GM12878 (cell line): ENCODE measurements around the gene WDR48. TPM values are rescaled to one million over a fixed set of nuclear protein-coding genes. Genes with fewer than 3 reads are reported as not detected.

Experiments
- ATAC-seq: fragments of 200-7000 bp; cut with Tn5 transposase; 3 replicates; pipeline ENCODE4 v1.9.1; 2020; ENCODE audit warnings: mild to moderate bottlenecking, moderate library complexity
- BruUV-seq: library from RNA; stranded (reverse); fragments of 400-500 nt; replicated peaks from 2 replicates; lab custom pipeline; 2021; lab: Mats Ljungman, UMichigan
- CTCF ChIA-PET: fragments of 300-600 bp; sonication (Branson Sonifier 250); formaldehyde crosslinking; extraction: SDS; loops from one replicate; lab custom pipeline; 2021; ENCODE audit warnings: inconsistent platforms; lab: Yijun Ruan, JAX
- POLR2A ChIA-PET: fragments of 350-600 bp; formaldehyde crosslinking; extraction: SDS; loops from one replicate; lab custom pipeline; 2021; ENCODE audit warnings: inconsistent platforms; lab: Charles Lee
- RAD21 ChIA-PET: fragments of 300-600 bp; sonication (Branson Sonifier 250); formaldehyde crosslinking; loops from one replicate; lab custom pipeline; 2023; ENCODE audit warnings: antibody characterized with exemption; ENCODE audit not compliant: unreplicated experiment; lab: Charles Lee
- SMC1A ChIA-PET: fragments of 300-600 bp; sonication (Branson Sonifier 250); formaldehyde crosslinking; loops from one replicate; lab custom pipeline; 2023; ENCODE audit not compliant: unreplicated experiment, uncharacterized antibody; lab: Charles Lee
- DNase-seq: peaks from one replicate; pipeline ENCODE4 v3.0.0-alpha.2; 2011; ENCODE audit warnings: low read depth, low spot score
- FAIRE-seq: peaks from 3 replicates; lab custom pipeline; 2011; peaks lifted over from hg19 to GRCh38; lab: Jason Lieb, UNC
- H2AFZ ChIP-seq: 2 replicates; pipeline ENCODE4 v1.6.0; 2011; ENCODE audit warnings: low read depth, low read length, control low read depth; ENCODE audit not compliant: control insufficient read depth
- H3K27ac ChIP-seq: 2 replicates; pipeline ENCODE4 v1.5.1; 2011; ENCODE audit warnings: control low read depth; ENCODE audit not compliant: control insufficient read depth, insufficient read depth
- H3K27me3 ChIP-seq, 2 experiments: replicated peaks in 1 of 2; 2 replicates each; pipeline versions ENCODE4 v1.6.0 to v1.6.1; 2011; ENCODE audit warnings: low read length in 1 of 2; ENCODE audit not compliant: control insufficient read depth in 2 of 2, insufficient read depth in 2 of 2
- H3K36me3 ChIP-seq, 2 experiments: 2 replicates each; pipeline ENCODE4 v1.5.1; 2011; ENCODE audit warnings: low read length in 1 of 2; ENCODE audit not compliant: control insufficient read depth in 2 of 2, insufficient read depth in 2 of 2
- H3K4me1 ChIP-seq: 2 replicates; pipeline ENCODE4 v1.6.1; 2011; ENCODE audit warnings: mild to moderate bottlenecking, low read length, moderate library complexity, mixed read lengths; ENCODE audit not compliant: control insufficient read depth, insufficient read depth
- H3K4me2 ChIP-seq: 2 replicates; pipeline ENCODE4 v1.6.0; 2011; ENCODE audit warnings: control low read depth; ENCODE audit not compliant: control insufficient read depth, insufficient read depth
- H3K4me3 ChIP-seq: fragments of 200-600 bp; sonication (generic); 2 replicates; pipeline ENCODE4 v1.5.1; 2016
- H3K79me2 ChIP-seq: 2 replicates; pipeline ENCODE4 v1.6.0; 2011; ENCODE audit warnings: low read length; ENCODE audit not compliant: control insufficient read depth, insufficient read depth
- H3K9ac ChIP-seq: 2 replicates; pipeline ENCODE4 v1.8.0; 2011; ENCODE audit warnings: low read length, control low read depth, mixed read lengths; ENCODE audit not compliant: control insufficient read depth, insufficient read depth
- H3K9me3 ChIP-seq: replicated peaks from 3 replicates; pipeline ENCODE4 v1.5.1; 2011; ENCODE audit warnings: mild to moderate bottlenecking, low read length; ENCODE audit not compliant: control insufficient read depth, insufficient read depth
- H4K20me1 ChIP-seq: 2 replicates; pipeline ENCODE4 v1.6.0; 2011; ENCODE audit not compliant: control insufficient read depth, insufficient read depth
- ASH2L ChIP-seq: fragments of 300-600, 200-600 bp; sonication (generic); IDR thresholded peaks from 2 replicates; pipeline ENCODE4 v1.6.1; 2017; ENCODE audit warnings: low read depth, mild to moderate bottlenecking, borderline replicate concordance
- ETV6 ChIP-seq, 2 experiments: fragments of 450-650 bp in 1 of 2; IDR thresholded peaks in 1 of 2; conservative IDR thresholded peaks in 1 of 2; 2 replicates each; pipeline ENCODE4 v1.6.1; 2014; ENCODE audit warnings: antibody characterized with exemption in 1 of 2, borderline replicate concordance in 1 of 2, low read depth in 1 of 2, mild to moderate bottlenecking in 1 of 2, moderate library complexity in 1 of 2
- FOS ChIP-seq: IDR thresholded peaks from 3 replicates; pipeline ENCODE4 v1.6.1; 2011; ENCODE audit warnings: borderline replicate concordance; ENCODE audit not compliant: insufficient read length; ENCODE audit errors: extremely low read depth
- IKZF2 ChIP-seq, 2 experiments: fragments of 450-650 bp; IDR thresholded peaks; 2 replicates each; pipeline ENCODE4 v1.6.1; 2017; ENCODE audit warnings: mild to moderate bottlenecking in 2 of 2, moderate library complexity in 2 of 2
- MEF2B ChIP-seq: fragments of 450-650 bp; IDR thresholded peaks from 2 replicates; pipeline ENCODE4 v1.6.1; 2018; ENCODE audit warnings: mild to moderate bottlenecking, moderate library complexity; ENCODE audit not compliant: partially characterized antibody, poor library complexity, severe bottlenecking
- MTA3 ChIP-seq: IDR thresholded peaks from 2 replicates; pipeline ENCODE4 v1.6.1; 2012; ENCODE audit warnings: low read length, inconsistent platforms, borderline replicate concordance
- MXI1 ChIP-seq: fragments of 150-350 bp; IDR thresholded peaks from 2 replicates; pipeline ENCODE4 v1.6.1; 2011; ENCODE audit warnings: low read depth, mild to moderate bottlenecking, inconsistent platforms, low read length, improper control_type of control experiment
- PKNOX1 ChIP-seq: fragments of 450-650 bp; IDR thresholded peaks from 2 replicates; pipeline ENCODE4 v1.6.1; 2016; ENCODE audit warnings: mild to moderate bottlenecking
- RELA ChIP-seq: fragments of 450-650 bp; IDR thresholded peaks from 2 replicates; pipeline ENCODE4 v1.8.0; 2014; ENCODE audit warnings: borderline replicate concordance; ENCODE audit not compliant: partially characterized antibody
- SMAD1 ChIP-seq: fragments of 450-650 bp; IDR thresholded peaks from 2 replicates; pipeline ENCODE4 v1.6.1; 2018; ENCODE audit warnings: mild to moderate bottlenecking, low read depth; ENCODE audit not compliant: partially characterized antibody
- STAT3 ChIP-seq: IDR thresholded peaks from 2 replicates; pipeline ENCODE4 v1.6.1; 2011; ENCODE audit warnings: low read depth, low read length, improper control_type of control experiment
- TARDBP ChIP-seq: IDR thresholded peaks from 2 replicates; pipeline ENCODE4 v1.6.1; 2016; ENCODE audit warnings: borderline replicate concordance
- ZBTB11 ChIP-seq: fragments of 450-650 bp; formaldehyde crosslinking; IDR thresholded peaks from 2 replicates; pipeline ENCODE4 v1.5.0; 2022; ENCODE audit warnings: mild to moderate bottlenecking, missing genetic modification characterization
- WGBS: methylation state at CpG from one replicate; pipeline ENCODE4 v1.1.6; 2016; ENCODE audit warnings: low lambda C conversion rate; ENCODE audit not compliant: insufficient replicate concordance, insufficient coverage; ENCODE audit errors: missing lambda C conversion rate; 5-methylcytosine and 5-hydroxymethylcytosine counted together
- in situ Hi-C: fragments of 300-500 bp; cut with MboI; formaldehyde crosslinking; loops from 9 replicates; pipeline ENCODE4 v1.14.3; 2018; ENCODE audit warnings: mixed read lengths
- intact Hi-C: fragments of 100-400 bp; cut with micrococcal nuclease; formaldehyde crosslinking; loops from one replicate; pipeline ENCODE4 v1.14.2; 2022; ENCODE audit not compliant: unreplicated experiment
- polyA plus RNA-seq, 11 experiments: library from polyadenylated mRNA; depleted of rRNA in 4 of 11; unstranded in 6 of 11; stranded (reverse) in 5 of 11; fragments of >200 nt; fragmentation: Nextera tagmentation in 4 of 11; fragmentation: Illumina TruSeq in 1 of 11; extraction: Ambion mirVana in 4 of 11; extraction: Trizol in 1 of 11; gene quantifications; 1 replicate in 1 of 11; 2 replicates in 10 of 11; pipeline versions ENCODE4 v1.2.1 to v1.2.3, GENCODE V29; 2011 to 2016; ENCODE audit warnings: inconsistent platforms in 2 of 11, missing spikeins in 2 of 11, low read depth in 1 of 11
- total RNA-seq, 4 experiments: library from RNA; depleted of rRNA in 3 of 4; stranded (reverse); fragments of >200 nt in 3 of 4; fragmentation: Illumina TruSeq in 1 of 4; extraction: Trizol in 1 of 4; gene quantifications; 2 replicates each; pipeline versions ENCODE4 v1.2.1 to v1.2.3, GENCODE V29; 2013 to 2021

The WDR48 gene
- total and polyA plus RNA-seq, 10 of the 15 experiments (the other 5 are each of a cell fraction or from before 2014, with no cell fraction given), result 16.8 to 43.8 (median 29.0) TPM

GRCh38 chr3:39109086-39109485 lies 57.3 kb downstream of the WDR48 start:
- H3K9me3 ChIP-seq, result no peaks in the 10 kb centered on the region
- no TSS peak for BruUV-seq
- H3K9ac ChIP-seq, result no peak overlapping the region
- DNase-seq, result no peak
- in situ Hi-C loops, result no loop called here
- no peak overlapping the region for H3K27ac ChIP-seq
- peak overlapping the region; percentile 100; the same call in 1 of the 2 replicates for H3K4me2 ChIP-seq
- no peak for FAIRE-seq
- H3K27me3 ChIP-seq, result no peaks in the 10 kb centered on the region
- H3K4me3 ChIP-seq, result no peak overlapping the region
- H4K20me1 ChIP-seq, result no peaks in the 10 kb centered on the region; the same call in 1 of the 2 replicates
- no peak for ATAC-seq
- H3K36me3 ChIP-seq, result no peaks in the 10 kb centered on the region; a peak in 1 of 4 replicates
- intact Hi-C loops, result no loop called here
- WGBS, result 86% methylated on average over 5 of the region's 5 CpGs
- RAD21 ChIA-PET, result interaction anchor here (1.0 to 2.6 kb wide), 6 partner anchors 21 to 179 kb away, joined by 3 to 14 read pairs (median 6); no protein-coding TSS in a partner anchor
- CTCF ChIA-PET, result interaction anchor here (0.8 to 5.6 kb wide), 5 partner anchors 14 to 182 kb away, joined by 3 to 39 read pairs (median 3); no protein-coding TSS in a partner anchor
- H2AFZ ChIP-seq, result no peak overlapping the region
- SMC1A ChIA-PET, result interaction anchor here (1.1 to 3.0 kb wide), 7 partner anchors 10 to 183 kb away, joined by 3 to 12 read pairs (median 6); no protein-coding TSS in a partner anchor
- peaks cover 14% of the 10 kb centered on the region for H3K79me2 ChIP-seq
- TF ChIP-seq FOS, result no peak
- TF ChIP-seq ETV6 (conservative IDR thresholded peaks at IDR 0.05 in 1 of 2, IDR thresholded peaks at IDR 0.05 in 1 of 2; ENCODE audit: borderline replicate concordance in 1 of 2, low read depth in 1 of 2), result no peak
- no peak for TF ChIP-seq ZBTB11 (CRISPR knock-in tag)
- no peak for TF ChIP-seq RELA
- no peak for TF ChIP-seq MEF2B
- no peak for TF ChIP-seq MXI1
- TF ChIP-seq STAT3, result no peak
- TF ChIP-seq SMAD1, result no peak
- no peak for TF ChIP-seq PKNOX1
- TF ChIP-seq IKZF2 (IDR thresholded peaks at IDR 0.05), result no peak
- TF ChIP-seq MTA3, result no peak
- no peak for TF ChIP-seq ASH2L
- no peak for TF ChIP-seq TARDBP
- peaks cover 27% of the 10 kb centered on the region for H3K4me1 ChIP-seq
- POLR2A ChIA-PET, result interaction anchor here (1.2 to 2.1 kb wide), 6 partner anchors 22 to 68 kb away, joined by 3 to 11 read pairs (median 4); no protein-coding TSS in a partner anchor
